Measurements from ENCODE around the gene SSRP1. TPM values are rescaled to one million over a fixed set of nuclear protein-coding genes. Genes with fewer than 3 reads are reported as not detected.

Gene SSRP1
- total and polyA plus RNA-seq, 2 of the 13 experiments (the other 11 are each of a cell fraction or from before 2014, with no cell fraction given), result 93.6 to 129 TPM

GRCh38 chr11:57335343-57336110, at the start of gene SSRP1 (continued):
- TF ChIP-seq ZNF232 (CRISPR knock-in tag; IDR thresholded peaks at IDR 0.05; ENCODE audit: borderline replicate concordance), result 0 out of 2 replicates have a peak, but pooled peaks have one; percentile 46
- TF ChIP-seq KLF12 (CRISPR knock-in tag; IDR thresholded peaks at IDR 0.05; ENCODE audit: borderline replicate concordance), result 0 out of 2 replicates have a peak, but pooled peaks have one; percentile 43
- TF ChIP-seq, protein P1, sequence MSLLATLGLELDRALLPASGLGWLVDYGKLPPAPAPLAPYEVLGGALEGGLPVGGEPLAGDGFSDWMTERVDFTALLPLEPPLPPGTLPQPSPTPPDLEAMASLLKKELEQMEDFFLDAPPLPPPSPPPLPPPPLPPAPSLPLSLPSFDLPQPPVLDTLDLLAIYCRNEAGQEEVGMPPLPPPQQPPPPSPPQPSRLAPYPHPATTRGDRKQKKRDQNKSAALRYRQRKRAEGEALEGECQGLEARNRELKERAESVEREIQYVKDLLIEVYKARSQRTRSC (CRISPR knock-in tag; IDR thresholded peaks at IDR 0.05; ENCODE audit: low read depth), result no peak
- no peak for TF ChIP-seq MLLT10 (CRISPR knock-in tag; IDR thresholded peaks at IDR 0.05)
- no peak for TF ChIP-seq ZBTB4 (CRISPR knock-in tag; IDR thresholded peaks at IDR 0.05; ENCODE audit: borderline replicate concordance)
- no peak for TF ChIP-seq JUN (CRISPR knock-in tag; IDR thresholded peaks at IDR 0.05)
- no peak for TF ChIP-seq MBD4 (IDR thresholded peaks at IDR 0.05; ENCODE audit: borderline replicate concordance, low read length)
- TF ChIP-seq KAT7 (CRISPR knock-in tag; IDR thresholded peaks at IDR 0.05; ENCODE audit: borderline replicate concordance), result peak; percentile 55; the same call in 1 of the 2 replicates
- peak; percentile 99 for TF ChIP-seq PRDM10 (CRISPR knock-in tag; IDR thresholded peaks at IDR 0.05; ENCODE audit: low read depth)
- peak; percentile 34 for TF ChIP-seq CBX1 (IDR thresholded peaks at IDR 0.05; ENCODE audit: low read depth)
- no peak for TF ChIP-seq JDP2 (CRISPR knock-in tag; IDR thresholded peaks at IDR 0.05; ENCODE audit: borderline replicate concordance)
- TF ChIP-seq, protein P2, sequence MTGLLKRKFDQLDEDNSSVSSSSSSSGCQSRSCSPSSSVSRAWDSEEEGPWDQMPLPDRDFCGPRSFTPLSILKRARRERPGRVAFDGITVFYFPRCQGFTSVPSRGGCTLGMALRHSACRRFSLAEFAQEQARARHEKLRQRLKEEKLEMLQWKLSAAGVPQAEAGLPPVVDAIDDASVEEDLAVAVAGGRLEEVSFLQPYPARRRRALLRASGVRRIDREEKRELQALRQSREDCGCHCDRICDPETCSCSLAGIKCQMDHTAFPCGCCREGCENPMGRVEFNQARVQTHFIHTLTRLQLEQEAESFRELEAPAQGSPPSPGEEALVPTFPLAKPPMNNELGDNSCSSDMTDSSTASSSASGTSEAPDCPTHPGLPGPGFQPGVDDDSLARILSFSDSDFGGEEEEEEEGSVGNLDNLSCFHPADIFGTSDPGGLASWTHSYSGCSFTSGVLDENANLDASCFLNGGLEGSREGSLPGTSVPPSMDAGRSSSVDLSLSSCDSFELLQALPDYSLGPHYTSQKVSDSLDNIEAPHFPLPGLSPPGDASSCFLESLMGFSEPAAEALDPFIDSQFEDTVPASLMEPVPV (CRISPR knock-in tag; IDR thresholded peaks at IDR 0.05), result 0 out of 2 replicates have a peak, but pooled peaks have one; percentile 14
- no peak; the same call in 1 of the 2 replicates for TF ChIP-seq ZSCAN9 (CRISPR knock-in tag; IDR thresholded peaks at IDR 0.05; ENCODE audit: borderline replicate concordance)
- TF ChIP-seq THAP8 (CRISPR knock-in tag; IDR thresholded peaks at IDR 0.05; ENCODE audit: borderline replicate concordance), result 0 out of 2 replicates have a peak, but pooled peaks have one; percentile 21
- peak in 1 of 2 experiments; percentile 72; a peak in 2 of 4 replicates for TF ChIP-seq ATF4 (CRISPR knock-in tag; IDR thresholded peaks at IDR 0.05)
- no peak for TF ChIP-seq ZNF549 (CRISPR knock-in tag; IDR thresholded peaks at IDR 0.05)
- peak; percentile 94 for TF ChIP-seq KDM2A (CRISPR knock-in tag; IDR thresholded peaks at IDR 0.05; ENCODE audit: borderline replicate concordance, low read depth)

Measured in HepG2 (cell line).